Inferior parietal cortex (tissue), 1 donor: ENCODE measurements around the gene FTCD.
"Not testable (repeated sequence)": the region's sequence is repeated elsewhere in the genome, so short reads cannot be mapped to it uniquely, and the experiment has no call there.

ENCODE experiments used
- DNase-seq: peaks from one replicate; pipeline ENCODE4 v3.0.0-alpha.2; 2016; ENCODE audit errors: extremely low spot score

The FTCD gene

GRCh38 chr21:46171996-46172862 lies 16.9 kb upstream of the FTCD start:
- DNase-seq, result no peak

DNA sequence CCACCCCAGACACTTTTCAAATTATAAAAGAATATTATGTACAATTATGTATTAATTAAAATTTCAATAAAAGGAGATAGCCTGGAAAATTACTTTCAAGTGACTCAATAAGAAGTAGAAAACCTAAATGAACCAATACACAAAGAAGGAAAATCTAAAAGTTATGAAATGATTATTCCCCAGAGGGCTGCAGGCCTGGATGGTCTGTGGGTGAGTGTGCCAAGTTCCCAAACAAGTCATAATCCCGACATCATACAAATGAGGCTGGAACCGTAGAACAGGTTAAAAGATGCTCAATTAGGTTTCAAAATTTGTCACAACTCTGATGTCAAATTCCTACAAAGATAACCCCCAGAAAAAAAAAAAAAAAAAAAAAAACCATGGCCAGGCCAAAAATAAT lies 16.2 kb upstream of the FTCD start:
- DNase-seq, result no peak

- not testable (repeated sequence) for DNase-seq
Observed at GRCh38 chr21:46170436-46171193, 15.2 kb upstream of the FTCD start.

- DNase-seq, result no peak
Observed at GRCh38 chr21:46168659-46169386, 13.4 kb upstream of the FTCD start.

DNA sequence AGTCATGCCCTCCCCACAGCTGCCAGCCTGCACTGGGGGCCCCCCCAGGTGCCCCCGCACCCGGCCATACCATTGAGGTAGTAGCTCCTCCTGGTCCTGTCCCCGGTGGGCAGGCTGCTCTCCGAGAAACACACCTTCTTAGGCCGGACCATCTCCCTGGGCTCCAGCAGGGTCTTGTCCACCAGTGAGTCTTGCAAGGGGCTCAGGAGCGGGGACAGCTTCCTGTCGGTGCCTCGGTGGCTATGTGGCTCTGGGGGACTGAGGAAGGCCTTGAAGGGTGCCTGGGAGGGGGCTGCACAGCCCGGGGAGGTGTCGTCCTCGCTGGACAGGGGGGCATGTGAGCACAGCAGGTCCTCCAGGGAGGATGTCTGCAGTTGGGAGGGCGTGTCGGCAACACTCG lies 12.9 kb upstream of the FTCD start:
- DNase-seq, result no peak

DNA sequence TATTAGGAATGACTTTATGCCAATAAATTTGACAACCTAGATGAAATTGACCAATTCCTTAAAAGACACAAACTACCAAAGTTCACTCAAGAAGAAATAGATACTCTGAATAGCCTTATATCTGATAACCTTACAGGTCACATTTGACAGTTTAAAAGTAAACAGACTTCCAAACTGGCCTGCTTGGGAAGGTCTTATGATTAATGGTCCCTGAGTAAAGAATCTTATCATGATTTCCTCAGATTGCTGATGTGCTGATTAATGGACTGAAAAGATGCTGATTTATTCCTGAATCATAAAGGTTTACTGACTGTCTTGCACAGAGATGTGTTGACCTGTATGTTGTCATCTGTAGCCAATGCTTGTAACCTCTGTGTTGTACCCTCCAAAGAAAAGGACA lies 9.7 kb upstream of the FTCD start:
- no peak for DNase-seq

- DNase-seq, result no peak
Observed at GRCh38 chr21:46163380-46163779, 8.0 kb upstream of the FTCD start.

DNA sequence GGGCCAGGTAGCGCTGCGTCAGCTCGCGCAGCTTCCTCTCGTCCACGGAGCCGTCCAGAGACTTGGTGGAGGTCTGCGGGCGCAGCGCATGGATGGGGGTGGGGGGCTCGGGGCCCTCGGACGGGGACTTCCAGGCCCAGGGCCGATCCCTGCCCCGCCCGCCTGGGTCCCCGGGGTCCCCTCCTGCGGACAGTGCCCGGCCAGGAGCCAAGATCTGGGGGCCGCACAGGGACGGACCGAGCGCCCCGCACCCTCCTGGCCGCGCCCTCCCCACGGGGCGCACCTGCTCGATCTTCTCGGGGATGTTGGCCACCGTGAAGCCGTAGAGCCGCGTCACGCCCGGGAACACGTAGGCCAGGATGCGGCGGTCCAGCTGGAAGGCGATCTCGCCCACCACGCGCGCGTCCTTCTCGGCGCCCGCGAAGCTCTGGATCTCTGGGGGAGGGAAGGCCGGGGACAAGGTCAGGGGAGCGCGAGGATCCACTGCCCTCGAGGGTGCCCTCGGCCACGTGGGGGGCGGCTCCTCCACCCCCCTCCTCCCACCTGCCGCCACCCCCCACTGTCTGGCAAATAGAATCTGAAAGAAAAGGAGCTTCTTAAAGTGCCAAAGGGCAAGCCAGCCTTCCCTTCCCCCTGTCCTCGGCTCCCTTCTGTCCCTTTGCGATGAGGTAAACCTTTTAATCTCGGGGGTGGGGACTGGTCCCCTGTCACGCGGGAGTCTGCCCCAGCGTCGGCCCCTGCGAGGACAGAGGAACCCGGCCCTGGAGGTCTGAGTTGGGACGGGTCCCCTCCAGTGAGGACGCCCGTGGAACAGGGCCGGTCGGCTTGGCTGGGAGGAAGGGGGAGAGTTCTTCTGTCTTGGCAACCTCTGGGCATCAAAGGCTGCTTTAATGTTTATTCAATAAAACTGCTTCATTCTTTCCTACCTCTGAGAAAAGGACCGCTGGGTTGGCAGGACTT lies 6.5 kb upstream of the FTCD start:
- DNase-seq, result no peak

GRCh38 chr21:46160907-46161632 lies 5.7 kb upstream of the FTCD start:
- DNase-seq, result no peak

- no peak for DNase-seq
Observed at GRCh38 chr21:46160657-46160906, 5.2 kb upstream of the FTCD start.

DNA sequence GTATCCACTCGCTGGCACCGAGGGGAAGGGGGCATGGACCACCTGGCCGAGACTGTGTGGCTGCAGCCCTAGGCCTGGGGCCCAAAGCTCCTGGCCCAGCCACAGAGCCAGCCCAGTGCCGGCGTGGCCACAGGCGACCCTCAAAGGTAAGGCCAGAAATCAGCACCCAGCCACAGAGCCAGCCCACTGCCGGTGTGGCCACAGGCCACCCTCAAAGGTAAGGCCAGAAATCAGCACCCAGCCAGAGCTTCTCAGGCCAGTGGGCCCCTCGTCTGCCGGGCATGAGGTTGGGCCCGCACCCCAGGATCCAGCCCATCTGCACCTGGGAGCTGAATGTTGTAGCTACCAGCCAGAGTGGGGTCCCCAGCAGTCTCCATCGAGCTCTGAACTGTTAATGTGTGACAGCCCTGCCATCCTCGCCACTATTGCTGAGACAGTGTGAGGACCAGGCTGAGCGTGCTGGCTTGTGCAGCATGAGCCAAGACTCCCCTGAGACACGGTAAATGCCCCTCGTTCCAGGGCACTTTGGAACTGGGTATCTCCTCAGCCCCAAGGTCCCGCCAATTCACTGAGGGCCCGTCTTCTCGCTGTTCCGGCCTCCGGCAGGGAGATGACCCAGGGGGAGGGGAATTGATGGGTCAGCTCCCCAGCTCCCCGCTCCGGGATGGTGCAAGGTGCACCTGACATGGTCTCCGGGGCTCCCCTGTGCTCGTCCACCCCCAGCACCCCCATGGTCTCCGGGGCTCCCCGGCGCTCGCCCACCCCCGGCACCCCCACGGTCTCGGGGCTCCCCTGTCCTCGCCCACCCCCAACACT lies 4.7 kb upstream of the FTCD start:
- no peak for DNase-seq

GRCh38 chr21:46159390-46159789 lies 4.0 kb upstream of the FTCD start:
- DNase-seq, result no peak

GRCh38 chr21:46158666-46159300 lies 3.4 kb upstream of the FTCD start:
- DNase-seq, result no peak

DNA sequence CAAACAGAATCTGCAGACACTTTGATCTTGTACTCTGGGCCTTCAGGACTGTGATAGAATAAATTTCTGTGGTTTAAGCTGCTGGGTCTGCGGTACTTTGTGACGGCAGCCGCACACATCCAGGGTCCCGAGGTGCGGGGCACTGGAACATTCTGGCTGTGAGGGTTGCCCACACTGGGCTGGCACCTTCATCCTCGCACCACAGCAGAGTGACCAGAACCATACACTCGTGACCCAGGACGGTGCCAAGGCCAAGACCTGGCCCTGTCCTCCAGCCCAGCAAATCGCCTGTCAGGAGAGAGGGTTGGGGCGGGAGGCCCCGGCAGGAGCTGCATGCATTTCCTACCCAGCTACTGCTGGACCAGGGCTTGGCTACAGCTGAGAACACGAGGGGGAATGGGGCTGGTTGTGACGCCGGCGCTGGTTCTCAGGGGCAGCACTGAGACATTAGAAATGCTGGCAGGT lies 2.6 kb upstream of the FTCD start:
- no peak for DNase-seq

DNA sequence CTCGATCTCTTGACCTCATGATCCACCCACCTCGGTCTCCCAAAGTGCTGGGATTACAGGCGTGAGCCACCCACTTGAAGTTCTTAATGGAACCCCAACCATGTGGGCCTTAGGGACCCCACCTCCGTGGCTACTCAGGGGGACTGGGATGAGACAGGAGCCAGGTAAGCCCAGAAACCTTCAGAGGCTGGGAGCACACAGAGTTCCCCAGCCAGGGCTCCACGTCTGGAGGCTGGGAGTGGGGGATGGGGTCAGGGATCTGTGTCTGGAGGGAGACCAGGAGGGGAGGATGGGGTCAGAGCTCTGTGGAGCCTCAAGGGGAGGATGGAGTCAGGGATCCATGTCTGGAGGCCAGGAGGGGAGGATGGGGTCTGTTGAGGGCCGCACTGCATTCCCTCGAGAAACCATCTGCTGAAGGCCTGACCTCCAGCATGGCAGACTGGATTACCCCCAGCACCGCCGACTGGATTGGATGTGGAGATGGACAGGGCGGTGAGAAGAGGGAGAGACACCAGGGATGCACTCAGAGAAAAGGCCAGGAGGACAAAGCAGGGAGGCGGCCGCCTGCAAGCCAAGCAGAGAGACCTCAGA lies 2.1 kb upstream of the FTCD start:
- DNase-seq, result no peak

DNA sequence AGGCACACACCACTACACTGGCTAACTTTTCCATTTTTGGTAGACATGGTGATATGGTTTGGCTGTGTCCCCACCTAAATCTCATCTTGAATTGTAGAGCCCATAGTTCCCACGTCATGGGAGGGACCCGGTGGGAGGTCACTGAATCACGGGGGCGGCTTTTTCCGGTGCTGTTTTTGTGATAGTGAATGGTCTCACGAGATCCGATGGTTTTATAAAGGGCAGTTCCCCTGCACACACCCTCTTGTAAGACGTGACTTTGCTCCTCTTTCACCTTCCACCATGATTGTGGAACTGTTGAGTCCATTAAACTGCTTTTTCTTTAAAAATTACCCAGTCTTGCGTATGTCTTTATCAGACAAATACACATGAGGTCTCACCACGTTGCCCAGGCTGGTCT lies 1.3 kb upstream of the FTCD start:
- DNase-seq, result no peak

- DNase-seq, result no peak
Observed at GRCh38 chr21:46156378-46156645, 933 bp upstream of the FTCD start.

GRCh38 chr21:46154955-46155513 lies 345 bp downstream of the FTCD start:
- no peak for DNase-seq
